SK-N-SH (cell line): ENCODE data around the gene CARM1.
"Not testable (repeated sequence)": the region's sequence is repeated elsewhere in the genome, so short reads cannot be mapped to it uniquely, and the experiment has no call there.

ENCODE experiments used
- CTCF ChIP-seq: fragments of 200-600 bp; sonication (generic); IDR thresholded peaks from 2 replicates; pipeline ENCODE4 v1.6.1; 2017; ENCODE audit warnings: antibody characterized with exemption, mild to moderate bottlenecking, moderate library complexity
- MAX ChIP-seq: IDR thresholded peaks from 2 replicates; pipeline ENCODE4 v1.4.0; 2012; ENCODE audit warnings: low read depth

GRCh38 chr19:10877608-10878007, 6.3 kb downstream of the CARM1 start:
- TF ChIP-seq CTCF, MAX: not testable (repeated sequence)
